IPS-18c (cell line): ENCODE measurements around the gene HOXA3.

Experiments used
- H3K4me3 ChIP-seq: 2 replicates; pipeline ENCODE4 v1.7.0; 2013; ENCODE audit warnings: low read depth, mild to moderate bottlenecking, low read length, moderate library complexity; ENCODE audit not compliant: insufficient read depth
- H3K9me3 ChIP-seq: one replicate; pipeline ENCODE4 v1.6.1; 2013; ENCODE audit warnings: mild to moderate bottlenecking, low read length, moderate library complexity; ENCODE audit not compliant: control insufficient read depth, insufficient read depth

Gene HOXA3

GRCh38 chr7:27154369-27154768, 2.0 kb upstream of the HOXA3 start:
- H3K4me3 ChIP-seq: no peak overlapping the region
- H3K9me3 ChIP-seq: peaks cover 4% of the 10 kb centered on the region

GRCh38 chr7:27153526-27153925, 1.1 kb upstream of the HOXA3 start:
- peaks cover 3% of the 10 kb centered on the region for H3K9me3 ChIP-seq
- H3K4me3 ChIP-seq: no peak overlapping the region

GRCh38 chr7:27152816-27153442, 546 bp upstream of the HOXA3 start:
- H3K9me3 ChIP-seq: no peaks in the 10 kb centered on the region
- H3K4me3 ChIP-seq: no peak overlapping the region

- Histone ChIP-seq H3K4me3 (no peak overlapping the region), H3K9me3 (peaks cover 2% of the 10 kb centered on the region)
These were observed 947 bp downstream of the HOXA3 start for GRCh38 chr7:27151341-27151930.

- peak overlapping the region; percentile 22; the same call in 1 of the 2 replicates for H3K4me3 ChIP-seq
- peaks cover 2% of the 10 kb centered on the region for H3K9me3 ChIP-seq
These were observed 1.6 kb downstream of the HOXA3 start for GRCh38 chr7:27150568-27151340.

- H3K9me3 ChIP-seq: peaks cover 2% of the 10 kb centered on the region
- no peak overlapping the region for H3K4me3 ChIP-seq
These were observed 2.4 kb downstream of the HOXA3 start for GRCh38 chr7:27149842-27150567.

- Histone ChIP-seq H3K4me3 (no peak overlapping the region), H3K9me3 (peaks cover 2% of the 10 kb centered on the region)
These were observed 3.4 kb downstream of the HOXA3 start for GRCh38 chr7:27148756-27149641.

- Histone ChIP-seq H3K9me3 (peaks cover 5% of the 10 kb centered on the region), H3K4me3 (no peak overlapping the region)
These were observed 4.2 kb downstream of the HOXA3 start for GRCh38 chr7:27148031-27148755.

- H3K4me3 ChIP-seq: no peak within 1 kb of the TSS
These were observed 5.0 kb downstream of the HOXA3 start, which contains the start of gene HOXA6 for GRCh38 chr7:27147199-27148030. HOXA6 (minus strand) TSS chr7:27147774; CDS start chr7:27147749, 25 bp downstream.

GRCh38 chr7:27146491-27147198, 5.7 kb downstream of the HOXA3 start:
- Histone ChIP-seq H3K9me3 (peaks cover 7% of the 10 kb centered on the region), H3K4me3 (no peak overlapping the region)

More at GRCh38 chr7:27147199-27148030, 5.0 kb downstream of the HOXA3 start, which contains the start of gene HOXA6:
- peaks cover 7% of the 10 kb centered on the region for H3K9me3 ChIP-seq

- Histone ChIP-seq H3K9me3 (peaks cover 7% of the 10 kb centered on the region), H3K4me3 (no peak overlapping the region)
These were observed 6.4 kb downstream of the HOXA3 start for GRCh38 chr7:27145914-27146412.

GRCh38 chr7:27145165-27145913, 7.0 kb downstream of the HOXA3 start:
- peaks cover 7% of the 10 kb centered on the region for H3K9me3 ChIP-seq
- H3K4me3 ChIP-seq: no peak overlapping the region

- peaks cover 7% of the 10 kb centered on the region for H3K9me3 ChIP-seq
- H3K4me3 ChIP-seq: no peak overlapping the region
These were observed 7.6 kb downstream of the HOXA3 start for GRCh38 chr7:27144781-27145164.
